HFFc6 (cell line): ENCODE results near the gene KRTAP5-4. TPM values are rescaled to one million over a fixed set of nuclear protein-coding genes. Genes with fewer than 3 reads are reported as not detected.
"Not testable (repeated sequence)": the region's sequence is repeated elsewhere in the genome, so short reads cannot be mapped to it uniquely, and the experiment has no call there.

Source experiments
- DNase-seq: peaks from one replicate; pipeline ENCODE4 v3.0.0-alpha.2; 2018
- H3K27ac Mint-ChIP-seq: 2 replicates; pipeline ENCODE4 v1.8.0; 2020; ENCODE audit warnings: mild to moderate bottlenecking, mixed read lengths
- H3K27me3 Mint-ChIP-seq: 2 replicates; pipeline ENCODE4 v1.8.0; 2021; ENCODE audit warnings: mild to moderate bottlenecking, moderate library complexity, mixed read lengths; ENCODE audit not compliant: insufficient read depth
- H3K36me3 Mint-ChIP-seq: 2 replicates; pipeline ENCODE4 v1.8.0; 2021; ENCODE audit warnings: low read depth, mixed read lengths
- H3K4me1 Mint-ChIP-seq: 2 replicates; pipeline ENCODE4 v1.8.0; 2020; ENCODE audit warnings: low read depth, mixed read lengths
- H3K4me3 Mint-ChIP-seq: 2 replicates; pipeline ENCODE4 v1.8.0; 2020; ENCODE audit warnings: mild to moderate bottlenecking, moderate library complexity, mixed read lengths
- H3K9me3 Mint-ChIP-seq: 2 replicates; pipeline ENCODE4 v1.8.0; 2020; ENCODE audit warnings: mild to moderate bottlenecking, mixed read lengths
- CTCF ChIP-seq: fragments of 200-600 bp; sonication (generic); IDR thresholded peaks from 2 replicates; pipeline ENCODE4 v1.5.0; 2021; ENCODE audit warnings: antibody characterized with exemption, mild to moderate bottlenecking
- long read RNA-seq: library from polyadenylated mRNA; unstranded; transcript quantifications from one replicate; pipeline ENCODE4 v2.0.0, GENCODE V29; 2019
- total RNA-seq, 6 experiments: library from RNA; stranded (reverse); fragmentation: NEBNext Ultra II Directional; extraction: Animal tissue kit (Norgen Biotek cat#: 25700); gene quantifications; 2 replicates in 1 of 6; 3 replicates in 5 of 6; pipeline ENCODE4 v1.2.3, GENCODE V29; 2021

KRTAP5-4 gene
- not detected for total RNA-seq
- long read RNA-seq, result 0 reads

DNA sequence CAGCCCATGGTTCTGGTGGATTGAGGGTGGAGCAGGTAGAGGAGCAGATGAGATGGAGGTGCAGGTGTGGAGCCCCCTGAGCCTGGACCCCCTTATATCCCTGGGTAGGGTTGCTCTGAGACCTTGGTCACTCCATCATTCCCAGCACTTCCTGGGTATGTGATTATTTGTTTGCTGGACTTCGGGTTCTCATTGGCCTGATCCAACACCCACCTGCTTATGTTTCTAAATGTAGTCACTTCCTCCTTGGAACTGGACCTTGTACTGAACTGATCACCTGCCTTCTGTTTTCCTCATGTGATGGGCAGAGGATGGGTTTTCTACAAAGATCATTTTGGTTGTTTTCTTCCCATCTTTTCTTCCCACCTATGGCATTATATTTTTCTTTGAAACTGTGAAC is at the start of gene KRTAP5-4:
TSS of gene KRTAP5-4 (minus strand) at position 53 of the 400 bp plus-strand sequence. CDS start at position 8, 45 bp downstream.
- peaks cover 6% of the 10 kb centered on the region; the same call in 1 of the 2 replicates for H3K4me1 Mint-ChIP-seq
- H3K4me3 Mint-ChIP-seq, result no peak within 1 kb of the TSS
- peaks cover 47% of the 10 kb centered on the region for H3K27me3 Mint-ChIP-seq
- no peak within 1 kb of the TSS for H3K27ac Mint-ChIP-seq
- H3K36me3 Mint-ChIP-seq, result no peaks in the 10 kb centered on the region
- DNase-seq, result no peak
- H3K9me3 Mint-ChIP-seq, result no peaks in the 10 kb centered on the region
- TF ChIP-seq CTCF, result no peak

GRCh38 chr11:1671658-1672057 is 49.7 kb upstream of the KRTAP5-4 start:
- DNase-seq, result no peak
- Mint-ChIP-seq H3K27ac (no peak overlapping the region), H3K27me3 (peaks cover 55% of the 10 kb centered on the region), H3K36me3 (no peaks in the 10 kb centered on the region), H3K4me1 (no peaks in the 10 kb centered on the region), H3K9me3 (no peaks in the 10 kb centered on the region), H3K4me3 (no peak overlapping the region)
- TF ChIP-seq CTCF, result no peak

GRCh38 chr11:1670905-1671371 is 49.0 kb upstream of the KRTAP5-4 start:
- DNase-seq, result no peak
- Mint-ChIP-seq H3K27me3 (peaks cover 52% of the 10 kb centered on the region), H3K9me3 (no peaks in the 10 kb centered on the region), H3K4me1 (no peaks in the 10 kb centered on the region), H3K36me3 (no peaks in the 10 kb centered on the region), H3K27ac (no peak overlapping the region), H3K4me3 (no peak overlapping the region)
- no peak for TF ChIP-seq CTCF

- peaks cover 51% of the 10 kb centered on the region for H3K27me3 Mint-ChIP-seq
- not testable (repeated sequence) for DNase-seq, H3K9me3 Mint-ChIP-seq, H3K4me1 Mint-ChIP-seq, H3K36me3 Mint-ChIP-seq, H3K4me3 Mint-ChIP-seq, H3K27ac Mint-ChIP-seq
Measured at GRCh38 chr11:1670457-1670856, 48.5 kb upstream of the KRTAP5-4 start.

DNA sequence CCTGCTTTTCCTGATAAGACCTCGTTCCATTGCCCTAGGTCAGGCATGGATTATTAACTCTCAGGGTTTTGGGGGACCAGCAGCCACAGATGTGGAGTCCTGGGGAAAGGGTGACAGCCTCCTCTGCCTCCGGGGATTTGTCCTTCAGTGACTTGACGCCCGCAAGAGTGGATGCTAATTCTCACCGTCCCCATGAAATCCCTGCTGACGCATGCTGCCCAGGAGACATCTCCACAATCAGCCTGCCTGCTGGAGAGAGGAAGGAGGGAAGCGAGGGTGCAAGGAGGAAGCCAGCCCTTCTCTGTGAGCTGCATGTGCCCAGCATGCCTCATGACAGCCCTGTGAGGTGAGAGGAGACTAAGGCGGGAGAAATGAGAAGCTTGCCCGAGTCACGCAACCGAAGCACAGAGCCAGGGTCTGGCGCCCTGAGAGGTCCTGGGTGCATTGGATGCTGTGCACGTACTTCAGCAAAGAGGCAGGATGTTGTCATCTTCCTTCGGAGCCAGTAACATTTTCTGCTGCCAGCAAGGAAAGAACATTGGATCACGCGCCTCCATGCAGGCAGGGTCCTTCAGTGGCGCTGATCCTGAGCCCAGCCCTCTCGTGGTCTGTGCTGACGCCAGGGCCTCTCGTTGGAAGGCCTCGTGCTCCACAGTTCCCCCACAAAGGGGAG is 47.7 kb upstream of the KRTAP5-4 start:
- H3K27me3 Mint-ChIP-seq, result peaks cover 49% of the 10 kb centered on the region
- no peak for DNase-seq
- H3K9me3 Mint-ChIP-seq, result no peaks in the 10 kb centered on the region
- H3K4me3 Mint-ChIP-seq, result no peak overlapping the region
- H3K4me1 Mint-ChIP-seq, result no peaks in the 10 kb centered on the region
- no peaks in the 10 kb centered on the region for H3K36me3 Mint-ChIP-seq
- no peak overlapping the region for H3K27ac Mint-ChIP-seq
- TF ChIP-seq CTCF, result no peak

- DNase-seq, result no peak
- Mint-ChIP-seq H3K9me3 (no peaks in the 10 kb centered on the region), H3K36me3 (no peaks in the 10 kb centered on the region), H3K27ac (no peak overlapping the region), H3K4me1 (no peaks in the 10 kb centered on the region), H3K4me3 (no peak overlapping the region), H3K27me3 (peaks cover 42% of the 10 kb centered on the region)
- no peak for TF ChIP-seq CTCF
Measured at GRCh38 chr11:1668911-1669473, 47.1 kb upstream of the KRTAP5-4 start.
